Spleen (tissue), 11 donors: ENCODE data around the gene RPTOR. TPM values are rescaled to one million over a fixed set of nuclear protein-coding genes. Genes with fewer than 3 reads are reported as not detected.

Experiments used
- DNase-seq: peaks from one replicate; pipeline ENCODE4 v3.0.0-alpha.2; 2020
- H3K27ac ChIP-seq, 8 donors: fragments of 200-600 bp; sonication (generic) in 7 of 8; 1 replicate in 4 of 8; 2 replicates in 4 of 8; pipeline versions ENCODE4 v1.5.0 to v1.8.0; 2016 to 2021; ENCODE audit warnings: inconsistent platforms in 4 of 8, mild to moderate bottlenecking in 4 of 8, moderate library complexity in 1 of 8
- H3K27me3 ChIP-seq, 7 donors: fragments of 200-600 bp; sonication (generic) in 6 of 7; replicated peaks in 1 of 7; 1 replicate in 4 of 7; 2 replicates in 3 of 7; pipeline versions ENCODE4 v1.5.0 to v1.8.0; 2016 to 2021; ENCODE audit warnings: inconsistent platforms in 3 of 7, mild to moderate bottlenecking in 1 of 7
- H3K36me3 ChIP-seq, 6 donors: fragments of 200-600 bp; sonication (generic) in 5 of 6; 1 replicate in 4 of 6; 2 replicates in 2 of 6; pipeline versions ENCODE4 v1.5.0 to v1.8.0; 2016 to 2021; ENCODE audit warnings: inconsistent platforms in 2 of 6
- H3K4me1 ChIP-seq, 6 donors: fragments of 200-600 bp; sonication (generic) in 5 of 6; 1 replicate in 3 of 6; 2 replicates in 3 of 6; pipeline versions ENCODE4 v1.5.0 to v1.8.0; 2016 to 2021; ENCODE audit warnings: inconsistent platforms in 3 of 6
- H3K4me3 ChIP-seq, 8 donors: fragments of 200-600 bp; sonication (generic) in 7 of 8; 1 replicate in 4 of 8; 2 replicates in 4 of 8; pipeline versions ENCODE4 v1.5.0 to v1.8.0; 2016 to 2021; ENCODE audit warnings: inconsistent platforms in 4 of 8, mild to moderate bottlenecking in 4 of 8, moderate library complexity in 2 of 8
- H3K9me3 ChIP-seq, 8 donors: fragments of 200-600 bp; sonication (generic) in 7 of 8; 1 replicate in 4 of 8; 2 replicates in 4 of 8; pipeline versions ENCODE4 v1.5.0 to v1.8.0; 2016 to 2021; ENCODE audit warnings: inconsistent platforms in 4 of 8
- POLR2A ChIP-seq, 3 donors: fragments of 450-650 bp; IDR thresholded peaks; one replicate each; pipeline ENCODE4 v1.5.1; 2017; ENCODE audit warnings: antibody characterized with exemption in 3 of 3, mild to moderate bottlenecking in 1 of 3
- POLR2AphosphoS5 ChIP-seq, 3 donors: sonication (generic); formaldehyde crosslinking; IDR thresholded peaks; one replicate each; pipeline ENCODE4 v1.5.1; 2017; ENCODE audit warnings: antibody characterized with exemption in 3 of 3
- WGBS, 5 donors: extraction: QIAGEN DNeasy Blood & Tissue Kit in 3 of 5; methylation state at CpG; one replicate each; pipeline versions ENCODE4 v1.1.5 to v1.1.7; 2013 to 2018; 5-methylcytosine and 5-hydroxymethylcytosine counted together
- intact Hi-C: fragments of 100-400 bp; cut with DNase I; formaldehyde crosslinking; loops from one replicate; pipeline ENCODE4 v1.15.0; 2023; ENCODE audit warnings: low total_unique reads
- polyA plus RNA-seq, 3 donors: library from polyadenylated mRNA; stranded (reverse); fragments of 200-250 nt; gene quantifications; one replicate each; pipeline ENCODE4 v1.2.1, GENCODE V29; 2013
- total RNA-seq, 7 donors: library from RNA; depleted of rRNA in 3 of 7; stranded (reverse); fragments of >200 nt in 3 of 7; fragmentation: NEBNext Ultra II Directional in 4 of 7; extraction: Animal tissue kit (Norgen Biotek cat#: 25700) in 4 of 7; gene quantifications; one replicate each; pipeline versions ENCODE4 v1.1.0 to v1.2.1, GENCODE V29; 2016 to 2021
- TF ChIP-seq, protein P1 (sequence below), 11 experiments: fragments of 200-600 bp in 7 of 11; fragments of 450-650 bp in 4 of 11; sonication (generic) in 4 of 11; IDR thresholded peaks in 8 of 11; conservative IDR thresholded peaks in 3 of 11; 1 replicate in 7 of 11; 2 replicates in 4 of 11; pipeline versions ENCODE4 v1.4.0 to v1.8.0; 2016 to 2021; ENCODE audit warnings: antibody characterized with exemption in 11 of 11, inconsistent platforms in 4 of 11, mild to moderate bottlenecking in 1 of 11
- donor health status: healthy with polysubstance abuse.
- donor health status: DM: no; HTN: no; CAD: no; lungs with moderate emphysema.
- donor health status: DM: no; HTN: no; CAD: no.
- donor health status: Bipolar disorder and iron deficiency.
- donor health status: healthy.
- donor health status: DM: no; HTN: no; CAD: no.
- donor health status: DM: yes; HTN: yes; CAD: no.

The RPTOR gene
- total and polyA plus RNA-seq, 10 donors: 3.1 to 61.2 (median 40.7) TPM

- intact Hi-C loops: no loop called here
- TF ChIP-seq, protein P1, sequence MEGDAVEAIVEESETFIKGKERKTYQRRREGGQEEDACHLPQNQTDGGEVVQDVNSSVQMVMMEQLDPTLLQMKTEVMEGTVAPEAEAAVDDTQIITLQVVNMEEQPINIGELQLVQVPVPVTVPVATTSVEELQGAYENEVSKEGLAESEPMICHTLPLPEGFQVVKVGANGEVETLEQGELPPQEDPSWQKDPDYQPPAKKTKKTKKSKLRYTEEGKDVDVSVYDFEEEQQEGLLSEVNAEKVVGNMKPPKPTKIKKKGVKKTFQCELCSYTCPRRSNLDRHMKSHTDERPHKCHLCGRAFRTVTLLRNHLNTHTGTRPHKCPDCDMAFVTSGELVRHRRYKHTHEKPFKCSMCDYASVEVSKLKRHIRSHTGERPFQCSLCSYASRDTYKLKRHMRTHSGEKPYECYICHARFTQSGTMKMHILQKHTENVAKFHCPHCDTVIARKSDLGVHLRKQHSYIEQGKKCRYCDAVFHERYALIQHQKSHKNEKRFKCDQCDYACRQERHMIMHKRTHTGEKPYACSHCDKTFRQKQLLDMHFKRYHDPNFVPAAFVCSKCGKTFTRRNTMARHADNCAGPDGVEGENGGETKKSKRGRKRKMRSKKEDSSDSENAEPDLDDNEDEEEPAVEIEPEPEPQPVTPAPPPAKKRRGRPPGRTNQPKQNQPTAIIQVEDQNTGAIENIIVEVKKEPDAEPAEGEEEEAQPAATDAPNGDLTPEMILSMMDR (IDR thresholded peaks at IDR 0.05 in 8 of 11, conservative IDR thresholded peaks at IDR 0.05 in 3 of 11): no peak
- TF ChIP-seq POLR2AphosphoS5 (IDR thresholded peaks at IDR 0.05): peak in 1 of 3 donors; percentile 11
- Histone ChIP-seq H3K36me3 (peaks cover 0 to 2% (median 0%) of the 10 kb centered on the region in 6 donors), H3K27ac (no peak overlapping the region), H3K4me1 (peaks cover 0 to 48% (median 24%) of the 10 kb centered on the region in 6 donors), H3K4me3 (no peak overlapping the region), H3K9me3 (no peaks in the 10 kb centered on the region), H3K27me3 (no peaks in the 10 kb centered on the region)
- WGBS, 5 donors: 59 to 81% (median 74%) methylated on average over 12 of the region's 12 CpGs
- no peak for DNase-seq
These were observed 148.9 kb downstream of the RPTOR start for GRCh38 chr17:80693511-80693910.

DNA sequence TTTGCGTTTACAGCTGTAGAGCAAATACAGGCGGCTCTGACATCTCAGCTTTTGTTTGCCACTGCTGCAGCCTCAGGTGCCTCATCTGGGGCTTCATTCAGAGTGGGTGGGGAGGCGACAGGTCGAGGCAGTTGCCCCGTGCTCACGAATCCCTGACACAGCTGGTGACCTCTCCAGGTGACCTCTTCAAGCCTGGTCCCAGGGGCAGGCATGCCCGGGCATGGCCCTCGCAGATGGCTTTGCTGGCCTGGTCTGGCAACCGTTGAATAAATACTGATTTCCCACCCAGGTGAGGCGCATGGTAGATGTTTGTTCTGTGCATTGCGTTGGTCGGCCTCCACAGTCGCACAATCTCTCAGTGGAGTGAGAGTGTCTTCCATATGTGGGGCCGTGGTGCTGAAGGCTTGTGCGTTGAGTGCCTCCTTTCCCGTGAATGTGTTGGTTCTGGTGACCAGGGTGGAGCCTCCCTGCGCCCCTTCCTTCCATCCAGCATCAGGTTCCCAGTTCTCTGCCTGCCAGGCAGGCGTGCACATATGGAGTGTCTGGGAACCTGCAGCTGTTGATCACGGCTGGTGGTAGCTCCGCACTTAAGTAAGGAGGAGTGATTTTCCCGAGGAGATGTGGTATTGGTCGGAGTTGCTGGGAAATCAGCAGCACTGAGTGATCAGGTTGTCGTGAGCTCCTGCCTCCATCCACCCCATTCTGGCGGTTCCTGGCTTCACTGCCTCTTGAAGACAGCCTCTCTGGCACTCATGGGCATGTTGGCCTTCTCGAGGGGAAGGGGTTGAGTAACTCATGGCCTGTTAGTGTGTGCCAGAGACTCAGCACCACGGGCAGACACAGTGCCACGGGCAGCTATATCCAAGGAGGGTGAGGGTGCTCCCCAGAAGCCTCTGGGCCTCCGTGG is 149.7 kb downstream of the RPTOR start:
- 87 to 92% (median 91%) methylated on average over 26 to 28 of the region's 28 CpGs for WGBS, 5 donors
- no peaks in the 10 kb centered on the region for H3K27me3 ChIP-seq
- intact Hi-C loops: no loop called here
- H3K36me3 ChIP-seq: no peaks in the 10 kb centered on the region
- no peaks in the 10 kb centered on the region for H3K9me3 ChIP-seq
- peaks cover 0 to 48% (median 24%) of the 10 kb centered on the region in 6 donors for H3K4me1 ChIP-seq
- no peak overlapping the region for H3K4me3 ChIP-seq
- no peak for TF ChIP-seq POLR2AphosphoS5 (IDR thresholded peaks at IDR 0.05)
- TF ChIP-seq, protein P1 (IDR thresholded peaks at IDR 0.05 in 8 of 11, conservative IDR thresholded peaks at IDR 0.05 in 3 of 11): no peak
- no peak for TF ChIP-seq POLR2A (IDR thresholded peaks at IDR 0.05)
- no peak for DNase-seq
- H3K27ac ChIP-seq: no peak overlapping the region

- no peak overlapping the region for H3K27ac ChIP-seq
- H3K4me1 ChIP-seq: peaks cover 0 to 48% (median 24%) of the 10 kb centered on the region in 6 donors
- H3K27me3 ChIP-seq: no peaks in the 10 kb centered on the region
- TF ChIP-seq, protein P1 (IDR thresholded peaks at IDR 0.05 in 8 of 11, conservative IDR thresholded peaks at IDR 0.05 in 3 of 11): no peak
- TF ChIP-seq POLR2AphosphoS5 (IDR thresholded peaks at IDR 0.05) (no peak), POLR2A (IDR thresholded peaks at IDR 0.05) (no peak)
- H3K36me3 ChIP-seq: no peaks in the 10 kb centered on the region
- H3K4me3 ChIP-seq: no peak overlapping the region
- H3K9me3 ChIP-seq: no peaks in the 10 kb centered on the region
- 75 to 87% (median 86%) methylated on average over 23 to 28 of the region's 28 CpGs for WGBS, 5 donors
- intact Hi-C loops: no loop called here
- DNase-seq: no peak
These were observed 150.6 kb downstream of the RPTOR start for GRCh38 chr17:80694992-80695912.
